Memory B cell (primary cell): ENCODE data around the gene SH3GL3.

Experiments
- ATAC-seq: fragments of 150-1000 bp; cut with Tn5 transposase; 2 replicates; pipeline ENCODE4 v1.10.0; 2021; ENCODE audit warnings: low read depth, mild to moderate bottlenecking, moderate library complexity
- DNase-seq, 2 donors: peaks; one replicate each; pipeline ENCODE4 v3.0.0; 2022; ENCODE audit warnings: low spot score in 2 of 2
- H3K27ac Mint-ChIP-seq: one replicate; pipeline ENCODE4 v1.8.0; 2022; ENCODE audit warnings: mild to moderate bottlenecking, moderate library complexity, mixed read lengths
- H3K27me3 Mint-ChIP-seq: one replicate; pipeline ENCODE4 v1.8.0; 2022; ENCODE audit warnings: mixed read lengths
- H3K36me3 Mint-ChIP-seq: one replicate; pipeline ENCODE4 v1.8.0; 2022; ENCODE audit warnings: mild to moderate bottlenecking, mixed read lengths
- H3K4me1 Mint-ChIP-seq: one replicate; pipeline ENCODE4 v1.8.0; 2022; ENCODE audit warnings: mixed read lengths
- H3K4me3 Mint-ChIP-seq: one replicate; pipeline ENCODE4 v1.8.0; 2022; ENCODE audit warnings: mild to moderate bottlenecking, moderate library complexity, mixed read lengths
- H3K9me3 Mint-ChIP-seq: one replicate; pipeline ENCODE4 v1.8.0; 2022; ENCODE audit warnings: mixed read lengths

Gene SH3GL3

DNA sequence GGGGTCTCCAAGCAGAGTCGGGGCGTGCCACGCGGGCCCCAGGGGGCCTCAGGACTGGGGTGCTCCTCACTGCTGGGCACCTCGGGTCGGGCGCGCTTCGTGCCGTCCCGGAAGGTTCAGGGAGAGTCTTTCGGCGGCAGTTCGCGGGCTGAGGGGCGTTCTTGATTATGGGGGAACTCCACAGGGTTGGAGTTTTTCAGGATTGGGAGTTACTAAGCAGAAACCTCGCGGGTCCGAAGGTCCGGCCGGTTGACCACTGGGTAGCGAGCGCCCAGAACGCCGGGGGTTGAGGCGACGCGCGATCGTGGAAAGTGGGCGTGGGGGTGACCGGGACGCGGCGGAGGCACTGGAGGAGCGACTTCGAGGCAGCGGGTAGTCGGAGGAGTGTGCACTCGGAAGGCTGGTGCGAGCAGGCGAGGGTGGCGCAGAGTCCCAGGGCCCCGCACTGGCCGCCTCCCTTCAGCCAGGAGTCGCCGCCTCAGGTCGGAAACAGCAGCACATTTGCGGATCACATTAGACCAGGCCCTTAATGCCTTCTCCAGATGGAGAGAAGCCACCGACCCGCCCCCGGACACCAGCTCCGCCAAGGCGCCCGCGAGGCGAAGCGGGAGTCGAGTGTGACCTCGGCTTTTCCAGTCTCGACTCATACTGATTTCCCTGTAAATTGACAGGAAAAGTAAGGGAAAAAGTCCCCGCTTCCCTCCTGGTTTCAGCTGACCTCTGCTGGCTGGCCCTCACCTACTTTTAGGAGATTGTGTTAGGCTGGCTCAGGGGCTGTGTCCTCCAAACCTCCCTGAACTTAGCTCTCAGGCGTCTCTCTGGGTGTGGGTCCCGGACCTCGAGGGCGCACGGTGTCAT lies 207.5 kb downstream of the SH3GL3 start:
- no peaks in the 10 kb centered on the region for H3K36me3 Mint-ChIP-seq
- peaks cover 3% of the 10 kb centered on the region for H3K27me3 Mint-ChIP-seq
- DNase-seq = no peak
- no peaks in the 10 kb centered on the region for H3K4me1 Mint-ChIP-seq
- no peak for ATAC-seq
- no peak overlapping the region for H3K27ac Mint-ChIP-seq
- peaks cover 2% of the 10 kb centered on the region for H3K9me3 Mint-ChIP-seq
- no peak overlapping the region for H3K4me3 Mint-ChIP-seq

DNA sequence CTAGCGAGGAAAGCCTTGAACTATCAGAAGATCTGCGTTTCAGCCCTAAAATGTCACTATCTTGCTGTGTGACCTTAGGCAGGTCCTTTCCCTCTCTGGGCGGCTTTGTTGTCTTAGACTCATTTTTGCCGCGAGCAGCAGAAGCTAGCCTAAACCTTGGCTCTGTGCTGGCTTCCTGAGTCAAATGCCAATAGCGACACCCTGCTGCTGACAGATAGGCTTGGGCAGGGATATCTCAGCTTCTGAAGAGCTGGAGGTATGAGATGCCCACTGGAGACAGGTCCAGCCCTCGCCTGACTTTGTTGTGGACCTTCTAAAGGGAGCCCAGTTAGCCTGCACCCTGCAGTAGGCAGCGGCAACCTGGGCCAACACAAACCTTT lies 208.1 kb downstream of the SH3GL3 start:
- DNase-seq (no peak), ATAC-seq (no peak)
- Mint-ChIP-seq H3K9me3 (peaks cover 2% of the 10 kb centered on the region), H3K36me3 (no peaks in the 10 kb centered on the region), H3K27ac (no peak overlapping the region), H3K4me3 (no peak overlapping the region), H3K4me1 (no peaks in the 10 kb centered on the region), H3K27me3 (peaks cover 3% of the 10 kb centered on the region)

DNA sequence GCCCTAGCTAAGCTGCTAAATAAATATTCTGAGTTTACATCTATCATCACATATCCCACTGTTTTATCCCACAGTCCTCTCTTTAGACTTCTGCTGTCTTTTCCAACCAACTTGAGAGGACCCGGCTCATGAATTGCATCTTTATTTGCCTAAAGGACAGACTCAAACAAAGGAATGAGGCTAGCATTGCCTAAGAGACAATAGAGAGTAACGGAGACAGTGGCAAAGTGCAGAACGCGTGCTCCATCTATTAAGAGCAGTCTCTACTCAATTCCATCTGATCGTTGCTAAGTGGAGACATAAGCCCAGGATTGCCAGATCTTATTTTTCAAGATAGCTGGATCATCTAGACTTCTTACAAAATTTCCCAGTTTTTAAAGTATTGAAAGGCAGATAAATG lies 209.1 kb downstream of the SH3GL3 start:
- Mint-ChIP-seq H3K4me3 (no peak overlapping the region), H3K36me3 (no peaks in the 10 kb centered on the region), H3K27me3 (peaks cover 3% of the 10 kb centered on the region), H3K4me1 (no peaks in the 10 kb centered on the region), H3K9me3 (peaks cover 2% of the 10 kb centered on the region), H3K27ac (no peak overlapping the region)
- DNase-seq (no peak), ATAC-seq (no peak)

DNA sequence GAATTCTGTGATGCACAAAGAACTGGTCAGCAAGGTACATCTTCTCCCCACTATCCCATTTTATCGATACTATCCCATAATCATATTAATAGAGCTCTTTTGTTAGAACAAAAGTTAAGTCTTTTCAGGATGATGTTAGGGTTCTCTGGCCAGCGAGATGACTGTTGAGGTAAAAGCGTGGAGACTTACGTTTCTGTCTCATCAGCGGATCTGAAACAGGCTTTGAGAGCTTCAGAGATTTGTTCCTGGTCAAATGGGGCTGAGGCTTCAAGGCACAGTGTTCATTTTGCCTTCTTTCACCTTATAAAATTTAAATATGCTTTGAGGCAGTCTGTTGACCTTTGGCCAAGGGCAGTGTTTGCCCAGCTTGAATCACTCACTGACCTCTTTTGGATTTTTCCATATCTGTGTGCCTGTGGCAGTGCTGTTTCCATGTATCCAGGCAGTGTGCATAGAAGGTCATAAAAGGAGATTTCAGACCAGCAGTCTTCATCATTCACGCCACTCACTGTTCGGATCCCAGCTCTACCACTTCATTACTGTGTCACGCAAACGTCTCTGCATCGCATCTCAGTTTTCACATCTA lies 209.9 kb downstream of the SH3GL3 start:
- DNase-seq (no peak), ATAC-seq (no peak)
- no peak overlapping the region for H3K27ac Mint-ChIP-seq
- no peaks in the 10 kb centered on the region for H3K36me3 Mint-ChIP-seq
- peaks cover 3% of the 10 kb centered on the region for H3K27me3 Mint-ChIP-seq
- peaks cover 2% of the 10 kb centered on the region for H3K9me3 Mint-ChIP-seq
- H3K4me3 Mint-ChIP-seq = no peak overlapping the region
- H3K4me1 Mint-ChIP-seq = no peaks in the 10 kb centered on the region

DNA sequence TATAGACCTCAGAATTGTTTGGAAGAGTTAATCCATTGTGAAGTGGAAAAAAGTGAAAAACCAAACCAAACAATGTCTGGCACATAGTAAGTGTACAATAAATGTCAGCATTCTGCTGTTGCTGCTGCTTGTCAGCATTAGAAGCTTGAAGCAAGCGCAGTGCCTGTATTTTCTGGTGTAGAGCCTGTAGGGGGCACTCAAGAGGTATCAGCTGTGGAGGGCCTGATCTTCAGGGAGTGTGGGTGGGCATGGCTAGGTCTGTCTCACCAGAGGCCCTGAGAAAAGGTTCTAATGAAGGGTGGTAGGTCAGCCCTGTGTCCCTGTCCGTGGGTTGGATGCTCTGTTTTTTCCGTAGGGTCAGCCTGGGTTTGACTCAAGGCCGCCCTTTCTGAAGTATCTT lies 210.4 kb downstream of the SH3GL3 start:
- no peak overlapping the region for H3K4me3 Mint-ChIP-seq
- no peak overlapping the region for H3K27ac Mint-ChIP-seq
- ATAC-seq (no peak), DNase-seq (no peak)
- peaks cover 1% of the 10 kb centered on the region for H3K27me3 Mint-ChIP-seq
- H3K36me3 Mint-ChIP-seq = no peaks in the 10 kb centered on the region
- no peaks in the 10 kb centered on the region for H3K4me1 Mint-ChIP-seq
- peaks cover under 1% of the 10 kb centered on the region for H3K9me3 Mint-ChIP-seq

DNA sequence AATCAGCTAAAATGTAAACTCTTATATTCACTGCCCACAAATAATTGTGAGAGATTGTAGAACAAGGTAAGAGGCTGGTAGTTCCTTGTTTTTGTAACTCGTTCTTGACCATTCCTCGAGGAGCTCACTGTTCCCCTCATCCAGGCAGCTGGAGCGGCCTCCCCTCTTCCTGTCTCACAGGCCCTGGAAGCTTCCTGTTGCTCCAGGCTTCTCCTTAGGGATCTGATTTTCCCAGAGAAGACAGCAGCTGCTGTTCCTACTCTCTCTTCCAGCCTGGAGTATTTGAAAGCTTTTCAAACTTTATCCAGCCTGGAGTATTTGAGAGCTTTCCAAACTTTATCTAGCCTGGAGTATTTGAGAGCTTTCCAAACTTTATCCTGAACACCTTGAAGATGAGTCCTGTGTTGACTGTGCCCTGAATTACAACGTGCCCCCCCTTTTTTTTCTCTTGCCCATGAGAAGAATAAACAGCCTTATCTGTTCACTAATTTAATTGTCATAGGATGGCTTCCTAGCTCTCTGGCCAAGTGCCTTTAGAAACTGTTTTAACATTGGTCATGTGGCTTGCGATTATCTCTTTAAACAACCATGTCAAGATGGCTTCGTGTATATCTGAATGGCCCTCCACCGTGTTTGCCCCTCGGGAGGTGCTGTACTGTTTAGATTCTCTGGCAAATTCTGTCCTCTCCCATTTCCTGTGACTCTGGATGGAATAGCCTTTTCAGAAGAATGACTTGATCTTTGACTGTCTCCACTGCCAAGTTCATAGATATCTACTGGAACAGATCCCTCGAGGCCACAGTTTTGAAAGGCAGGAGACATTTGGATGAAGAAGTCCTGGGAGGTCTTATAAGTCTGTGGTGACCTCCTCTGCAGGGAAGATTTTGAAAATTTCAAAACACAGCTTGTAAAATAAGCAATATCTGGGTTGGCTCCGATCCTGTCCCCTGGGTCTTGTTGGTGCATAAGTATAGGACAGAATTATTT lies 211.6 kb downstream of the SH3GL3 start:
- peaks cover under 1% of the 10 kb centered on the region for H3K9me3 Mint-ChIP-seq
- H3K27me3 Mint-ChIP-seq = no peaks in the 10 kb centered on the region
- no peak overlapping the region for H3K27ac Mint-ChIP-seq
- no peak overlapping the region for H3K4me3 Mint-ChIP-seq
- ATAC-seq (no peak), DNase-seq (no peak)
- no peaks in the 10 kb centered on the region for H3K4me1 Mint-ChIP-seq
- no peaks in the 10 kb centered on the region for H3K36me3 Mint-ChIP-seq

DNA sequence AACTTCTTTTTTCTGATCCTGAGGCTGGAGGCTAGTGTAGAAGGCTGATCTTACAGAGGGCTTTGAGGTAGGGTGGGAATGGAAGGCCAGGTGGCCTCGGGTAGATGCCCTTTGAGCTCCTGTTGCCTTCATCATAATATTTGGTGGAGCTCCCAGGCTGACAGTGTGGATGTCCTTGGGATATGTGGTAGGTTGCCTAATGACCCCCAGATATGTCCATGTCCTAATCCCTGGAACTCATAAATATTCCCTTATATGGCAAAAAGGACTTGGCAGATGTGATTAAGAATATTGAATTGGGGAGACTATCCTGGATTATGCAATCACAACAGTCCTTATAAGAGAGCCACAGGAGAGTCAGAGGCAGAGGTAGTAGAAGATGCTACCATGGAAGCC lies 212.3 kb downstream of the SH3GL3 start:
- Mint-ChIP-seq H3K36me3 (no peaks in the 10 kb centered on the region), H3K27me3 (no peaks in the 10 kb centered on the region), H3K4me1 (no peaks in the 10 kb centered on the region), H3K9me3 (peaks cover 2% of the 10 kb centered on the region), H3K4me3 (no peak overlapping the region), H3K27ac (no peak overlapping the region)
- ATAC-seq (no peak), DNase-seq (no peak)

DNA sequence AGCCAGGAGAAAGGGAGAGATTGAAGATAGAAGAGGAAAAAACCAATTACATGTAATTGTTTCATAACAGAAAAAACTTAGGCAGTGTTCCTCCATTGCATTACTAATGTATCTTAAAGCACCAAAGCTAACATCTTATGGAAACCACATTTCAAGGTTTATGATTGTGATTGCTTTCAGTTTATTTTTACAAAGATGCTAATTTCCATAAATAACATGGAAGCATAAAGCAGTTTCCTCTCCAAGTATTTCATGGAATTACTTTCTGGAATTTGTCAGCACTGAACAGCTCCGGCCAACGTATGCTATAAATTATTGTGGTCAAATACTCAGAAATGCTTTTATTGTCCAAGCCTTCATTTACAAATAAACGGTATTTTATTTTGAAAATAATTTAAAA lies 218.3 kb downstream of the SH3GL3 start:
- peaks cover 3% of the 10 kb centered on the region for H3K9me3 Mint-ChIP-seq
- ATAC-seq = no peak
- H3K27me3 Mint-ChIP-seq = no peaks in the 10 kb centered on the region

More for the DNA sequence above, 218.3 kb downstream of the SH3GL3 start:
- H3K4me1 Mint-ChIP-seq = no peaks in the 10 kb centered on the region
- no peak overlapping the region for H3K27ac Mint-ChIP-seq
- DNase-seq = no peak
- H3K36me3 Mint-ChIP-seq = no peaks in the 10 kb centered on the region
- H3K4me3 Mint-ChIP-seq = no peak overlapping the region
